GM18867 (cell line): ENCODE data around the gene BMAL2.

Experiments used
- ATAC-seq: cut with Tn5 transposase; IDR thresholded peaks from one replicate; pipeline ENCODE4 v1.9.1; 2021; ENCODE audit warnings: mild to moderate bottlenecking, moderate library complexity; ENCODE audit not compliant: unreplicated experiment

BMAL2 gene, protein sequence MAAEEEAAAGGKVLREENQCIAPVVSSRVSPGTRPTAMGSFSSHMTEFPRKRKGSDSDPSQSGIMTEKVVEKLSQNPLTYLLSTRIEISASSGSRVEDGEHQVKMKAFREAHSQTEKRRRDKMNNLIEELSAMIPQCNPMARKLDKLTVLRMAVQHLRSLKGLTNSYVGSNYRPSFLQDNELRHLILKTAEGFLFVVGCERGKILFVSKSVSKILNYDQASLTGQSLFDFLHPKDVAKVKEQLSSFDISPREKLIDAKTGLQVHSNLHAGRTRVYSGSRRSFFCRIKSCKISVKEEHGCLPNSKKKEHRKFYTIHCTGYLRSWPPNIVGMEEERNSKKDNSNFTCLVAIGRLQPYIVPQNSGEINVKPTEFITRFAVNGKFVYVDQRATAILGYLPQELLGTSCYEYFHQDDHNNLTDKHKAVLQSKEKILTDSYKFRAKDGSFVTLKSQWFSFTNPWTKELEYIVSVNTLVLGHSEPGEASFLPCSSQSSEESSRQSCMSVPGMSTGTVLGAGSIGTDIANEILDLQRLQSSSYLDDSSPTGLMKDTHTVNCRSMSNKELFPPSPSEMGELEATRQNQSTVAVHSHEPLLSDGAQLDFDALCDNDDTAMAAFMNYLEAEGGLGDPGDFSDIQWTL

DNA sequence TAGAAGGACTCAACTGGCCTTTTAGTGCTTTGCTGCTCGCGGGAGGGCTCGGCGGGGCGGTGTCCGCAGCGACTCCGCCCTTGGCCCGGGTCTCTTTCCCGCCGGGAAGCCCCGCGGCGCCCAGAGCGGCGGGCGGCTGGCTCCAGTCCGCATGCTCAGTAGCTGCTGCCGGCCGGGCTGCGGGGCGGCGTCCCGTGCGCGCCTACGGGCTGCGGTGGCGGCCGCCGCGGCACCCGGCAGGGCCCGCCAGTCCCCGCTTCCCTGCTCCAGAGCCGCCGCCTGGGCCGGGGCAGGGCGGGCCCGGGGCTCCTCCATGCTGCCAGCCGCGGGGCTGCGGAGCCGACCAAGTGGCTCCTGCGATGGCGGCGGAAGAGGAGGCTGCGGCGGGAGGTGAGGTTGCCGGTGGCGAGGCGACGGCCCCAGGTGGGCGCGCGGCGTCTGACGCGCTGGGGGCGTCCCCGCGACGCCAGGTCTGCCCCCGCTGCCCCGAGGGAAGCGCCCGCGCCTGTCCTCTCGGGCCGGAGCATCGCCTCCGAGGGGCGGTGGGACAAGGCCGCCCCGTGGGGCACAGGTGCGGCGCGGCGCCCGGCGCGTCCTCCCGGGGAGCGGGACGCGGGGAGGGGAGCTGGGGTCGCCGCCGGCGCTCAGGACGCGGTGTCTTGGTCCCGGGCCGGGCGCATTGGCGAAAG lies at the start of gene BMAL2:
Gene BMAL2 (plus strand): TSS at position 123 of the 689 bp plus-strand sequence. CDS start 237 bp downstream, at position 360.
- peak; percentile 45 for ATAC-seq

DNA sequence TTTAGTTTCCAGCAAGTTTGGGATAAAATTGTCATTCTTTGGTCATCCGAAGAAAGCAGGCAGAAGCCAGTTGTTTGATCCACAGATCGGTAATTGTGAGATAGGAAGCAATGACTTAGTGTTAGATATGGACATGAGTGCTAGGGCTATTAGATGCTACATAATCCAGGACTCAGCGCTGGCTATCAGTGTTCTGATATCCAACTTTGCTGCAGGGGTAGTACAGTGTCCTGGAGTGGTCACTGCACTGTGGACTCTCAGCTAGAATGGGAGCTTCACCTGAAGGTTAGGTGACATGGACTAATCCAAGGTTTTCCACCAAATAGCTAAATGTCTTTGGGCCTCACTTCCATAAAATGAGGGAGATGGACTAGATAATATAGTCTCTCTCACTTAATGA lies 48.6 kb upstream of the BMAL2 start:
- ATAC-seq: no peak

DNA sequence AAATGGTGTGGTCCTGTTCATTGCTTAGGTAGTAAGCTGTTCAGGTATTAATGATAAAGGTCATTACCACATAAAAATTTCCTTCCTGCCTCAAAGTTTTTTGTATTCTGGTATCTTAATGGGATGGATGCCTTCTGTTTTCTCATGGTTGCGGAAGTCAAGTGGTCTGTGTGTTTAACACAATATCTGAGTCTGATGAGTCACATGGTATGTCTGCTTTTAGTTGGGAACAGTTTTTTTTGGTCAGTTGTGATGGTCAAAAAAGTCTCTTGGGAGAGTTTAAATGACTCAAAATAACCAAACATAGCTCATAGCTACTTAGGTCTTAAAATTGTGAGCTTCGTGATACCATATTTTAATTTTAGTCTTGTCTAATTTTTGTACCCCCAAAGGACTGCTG lies 47.9 kb upstream of the BMAL2 start:
- peak; percentile 63 for ATAC-seq

DNA sequence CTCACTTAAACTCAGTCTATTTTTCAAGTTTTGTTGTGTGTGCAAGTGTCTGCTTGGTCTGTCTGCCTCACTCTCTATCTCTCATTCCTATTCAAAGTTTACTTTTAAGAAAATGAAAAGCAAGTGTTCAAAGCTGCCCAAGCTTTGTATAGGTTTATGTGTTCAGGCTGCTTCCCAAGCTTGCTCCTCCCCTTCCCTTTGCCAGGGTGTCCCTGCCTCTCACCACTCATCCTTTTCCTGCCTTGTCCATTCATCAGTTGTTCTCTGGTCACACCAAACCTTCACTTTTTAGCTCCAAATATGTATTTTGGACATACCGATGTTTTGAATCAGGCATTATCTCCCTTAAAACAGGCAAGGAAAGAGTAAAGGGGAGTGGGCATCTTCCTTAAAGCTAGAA lies 47.2 kb upstream of the BMAL2 start:
- ATAC-seq: no peak

DNA sequence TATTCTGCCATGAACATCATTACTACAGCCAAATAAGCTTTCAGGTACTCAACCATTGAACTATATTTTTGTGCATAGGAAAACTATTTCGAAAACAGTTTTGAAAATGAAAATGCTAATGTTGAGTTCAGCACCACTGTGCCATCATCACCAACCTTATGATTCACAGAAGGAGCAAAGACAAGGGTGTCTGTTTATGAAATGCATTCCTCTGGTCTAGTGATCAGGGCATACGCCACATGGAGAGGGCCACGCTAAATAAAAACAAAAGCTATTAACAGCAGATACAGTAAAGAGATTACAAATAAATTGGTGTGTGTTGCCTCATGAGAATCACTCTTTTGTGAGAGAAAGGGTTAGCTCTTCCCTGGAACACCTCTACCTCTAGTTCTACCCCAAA lies 43.2 kb upstream of the BMAL2 start:
- no peak for ATAC-seq

DNA sequence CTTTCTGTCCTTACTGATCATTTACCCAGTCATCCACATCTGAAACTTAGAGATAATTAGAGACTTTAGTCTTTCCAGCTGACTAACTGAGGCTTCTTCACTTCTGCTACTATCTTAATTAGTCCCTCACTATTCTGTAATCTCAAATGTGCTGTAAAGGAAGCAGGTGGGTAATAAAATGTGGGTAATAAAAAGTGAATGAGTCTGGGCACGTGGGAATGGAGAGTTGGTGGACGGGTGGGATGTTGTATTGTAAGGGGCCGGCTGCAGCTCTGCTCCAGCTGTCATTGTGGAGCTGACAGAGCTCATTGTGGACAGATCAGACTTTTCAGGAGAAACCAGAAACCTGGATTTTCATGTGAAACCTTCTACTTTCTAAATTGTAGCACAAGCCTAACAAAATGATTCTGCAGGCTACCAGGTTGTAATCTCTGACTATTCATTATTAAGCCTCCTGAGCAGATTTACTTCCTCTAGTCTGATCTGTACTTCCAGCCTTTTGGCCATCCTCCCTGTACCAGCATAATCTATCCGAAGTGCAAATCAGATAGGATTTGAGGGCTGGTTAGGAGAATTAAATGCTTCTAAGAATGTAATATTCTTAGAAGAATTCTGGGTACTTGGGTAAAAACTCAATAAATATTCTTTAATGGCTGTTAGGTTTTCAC lies 42.0 kb upstream of the BMAL2 start:
- ATAC-seq: no peak

DNA sequence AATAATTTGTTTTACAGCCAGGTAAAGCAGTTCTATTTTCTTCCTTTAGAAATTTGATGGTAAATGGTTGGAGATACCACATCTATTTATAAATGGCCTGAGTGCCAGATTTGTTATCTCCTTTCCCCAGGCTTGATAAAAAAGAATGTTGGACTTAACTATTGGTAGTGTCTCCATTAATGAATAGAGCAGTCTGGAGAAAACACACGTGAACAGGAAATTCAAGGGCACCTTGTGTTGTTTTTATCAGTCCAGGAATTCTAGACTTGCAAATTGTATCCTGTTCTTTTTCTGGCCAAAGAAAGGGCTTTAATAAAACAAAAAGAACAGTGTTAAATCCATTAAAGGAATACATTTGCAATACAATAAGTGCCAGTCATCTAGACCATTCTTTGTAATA lies 40.8 kb upstream of the BMAL2 start:
- no peak for ATAC-seq

DNA sequence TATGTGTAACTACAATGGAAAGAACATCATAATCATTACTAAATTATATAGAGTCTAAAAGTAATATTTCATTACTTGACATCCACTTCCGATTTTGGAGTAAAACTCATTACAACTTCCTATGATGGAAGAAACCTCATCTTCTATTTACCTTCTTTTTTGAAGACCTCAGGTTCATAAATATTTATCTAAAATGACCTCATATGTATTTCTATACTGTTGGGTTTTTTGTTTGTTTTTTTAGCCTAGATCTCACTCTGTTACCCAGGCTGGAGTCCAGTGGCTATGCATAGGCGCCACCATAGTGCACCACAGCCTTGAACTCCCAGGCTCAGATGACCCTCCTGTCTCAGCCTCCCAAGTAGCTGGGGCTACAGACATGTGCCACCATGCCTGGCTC lies 39.9 kb upstream of the BMAL2 start:
- ATAC-seq: no peak

DNA sequence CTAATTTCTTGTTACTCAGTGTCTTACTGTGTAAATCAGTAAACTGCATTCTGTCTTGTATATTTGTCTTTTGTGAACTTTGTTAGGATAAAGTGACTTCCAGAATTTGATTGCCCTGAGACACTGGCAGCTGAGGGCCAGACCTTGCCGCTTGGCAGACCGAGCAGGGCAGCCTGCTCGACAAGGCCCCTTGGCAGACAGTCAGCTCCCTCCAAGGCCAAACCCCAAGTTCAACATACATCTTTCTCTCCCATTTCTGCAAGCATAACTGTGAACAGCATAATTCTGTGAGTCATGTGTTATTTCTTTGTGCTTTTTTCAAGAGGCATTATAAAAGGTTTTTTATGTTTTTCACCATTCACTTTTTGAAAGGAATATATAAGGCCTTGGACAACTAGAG lies 39.2 kb upstream of the BMAL2 start:
- ATAC-seq: no peak

DNA sequence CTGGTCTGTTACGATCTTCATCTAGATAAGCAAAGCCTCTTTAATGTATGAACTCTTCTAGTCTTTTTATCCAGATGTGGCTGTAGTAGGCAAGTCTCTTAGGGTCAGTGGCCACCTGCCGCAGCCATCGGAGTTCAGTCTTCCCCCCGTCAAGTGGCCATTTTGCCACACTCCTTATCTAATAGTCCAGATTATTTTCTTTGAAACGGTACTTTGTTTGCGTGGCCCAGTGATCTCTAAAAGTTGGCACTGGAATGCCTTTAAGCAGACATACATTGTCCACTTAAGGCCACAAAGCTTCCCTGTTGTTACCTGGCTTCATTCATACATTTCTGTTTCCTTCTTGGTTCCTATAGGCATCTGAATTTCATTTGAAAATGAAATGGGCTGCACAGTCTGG lies 36.0 kb upstream of the BMAL2 start:
- no peak for ATAC-seq

DNA sequence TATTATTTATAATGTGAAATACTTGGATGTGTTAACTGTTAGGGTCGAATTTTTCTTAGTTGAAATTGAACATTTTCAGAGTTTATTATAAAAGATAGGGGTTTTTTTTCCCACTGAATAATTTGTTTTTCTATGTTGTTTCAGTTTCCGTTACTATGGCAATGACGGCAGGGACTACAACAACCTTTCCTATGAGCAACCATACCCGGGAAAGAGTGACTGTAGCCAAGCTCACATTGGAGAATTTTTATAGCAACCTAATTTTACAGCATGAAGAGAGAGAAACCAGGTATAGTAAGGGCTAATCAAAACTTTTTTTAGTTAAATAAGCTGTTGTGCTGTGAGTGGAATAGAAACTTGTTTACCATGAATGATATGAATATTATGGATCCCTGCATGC lies 35.1 kb upstream of the BMAL2 start:
- ATAC-seq: no peak

DNA sequence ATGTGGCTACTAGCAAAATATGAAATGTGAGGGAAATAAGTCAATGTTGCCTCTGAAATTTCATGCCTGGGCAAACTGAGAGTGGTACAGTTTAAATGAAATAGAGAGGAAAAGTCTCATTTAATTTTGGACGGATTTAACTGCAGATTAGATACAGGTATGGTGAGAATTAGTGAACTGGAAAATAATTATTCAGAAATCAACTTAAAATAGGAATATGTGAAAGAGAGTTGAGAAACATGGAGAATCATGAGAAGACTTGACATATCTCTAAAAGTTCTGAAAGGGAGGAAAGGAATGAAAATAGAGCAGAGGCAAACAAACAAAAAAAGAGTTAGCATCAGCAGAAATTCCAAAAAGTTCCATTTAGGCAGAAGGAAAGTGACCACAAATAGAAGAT lies 33.5 kb upstream of the BMAL2 start:
- ATAC-seq: no peak

DNA sequence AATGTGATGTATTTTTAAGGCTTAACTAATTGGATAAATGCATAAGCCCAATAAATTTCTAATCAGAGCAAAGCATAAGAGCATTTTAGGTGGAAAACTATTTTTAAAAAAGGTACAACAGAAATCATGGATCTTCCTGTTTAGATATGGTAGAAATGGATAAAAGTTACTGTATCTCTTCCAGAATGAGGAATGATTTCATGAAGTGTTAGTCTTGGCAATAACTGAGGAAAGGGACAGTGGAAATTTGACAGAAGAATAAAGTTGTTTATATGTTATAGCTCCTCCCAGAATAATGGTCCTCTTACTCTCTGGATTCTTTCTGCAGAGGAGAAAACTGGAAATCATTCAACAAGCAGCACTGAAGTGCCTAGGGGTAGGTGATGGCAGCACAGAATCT lies 32.4 kb upstream of the BMAL2 start:
- no peak for ATAC-seq

DNA sequence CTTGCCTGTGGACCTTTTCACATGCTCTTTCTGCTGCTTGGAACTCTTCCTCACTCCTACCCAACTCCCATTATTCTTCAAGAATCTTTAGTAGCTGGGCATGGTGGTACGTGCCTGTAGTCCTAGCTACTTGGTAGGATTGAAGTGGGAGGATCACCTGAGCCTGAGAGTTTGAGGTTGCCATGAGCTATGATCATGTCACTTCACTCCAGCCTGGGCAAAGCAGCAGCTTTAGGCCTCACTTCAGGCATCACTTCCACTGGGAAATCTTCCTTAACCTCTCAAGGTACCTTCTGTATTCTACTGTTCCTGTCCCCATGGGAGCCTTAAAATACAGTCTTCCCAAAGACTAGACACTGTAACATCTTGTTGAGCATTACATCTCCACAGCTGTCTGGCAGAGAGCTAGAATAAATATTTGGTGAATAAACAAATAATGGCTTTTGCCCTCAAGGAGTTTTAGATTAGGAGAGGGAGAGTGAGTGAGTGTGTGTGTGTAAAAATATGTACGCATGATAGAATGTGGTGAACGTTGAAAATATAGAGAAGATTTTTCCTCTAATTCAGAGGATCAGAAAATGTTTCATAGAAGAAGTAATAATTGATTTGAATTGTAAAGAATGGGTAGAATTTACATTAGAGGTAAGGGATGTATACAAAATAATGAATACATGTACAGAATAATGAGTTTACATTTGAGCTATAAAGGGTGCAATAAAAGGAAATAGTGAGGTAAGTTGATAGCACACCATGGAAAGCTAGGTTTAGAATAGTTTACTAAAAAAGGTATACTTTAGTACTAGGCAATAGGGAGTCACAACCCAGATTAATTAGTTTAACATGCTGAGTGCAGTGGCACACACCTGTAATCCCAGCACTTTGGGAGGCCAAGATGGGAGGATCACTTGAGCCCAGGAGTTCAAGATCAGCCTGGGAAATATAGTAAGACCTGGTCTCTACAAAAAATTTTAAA lies 29.2 kb upstream of the BMAL2 start:
- no peak for ATAC-seq

DNA sequence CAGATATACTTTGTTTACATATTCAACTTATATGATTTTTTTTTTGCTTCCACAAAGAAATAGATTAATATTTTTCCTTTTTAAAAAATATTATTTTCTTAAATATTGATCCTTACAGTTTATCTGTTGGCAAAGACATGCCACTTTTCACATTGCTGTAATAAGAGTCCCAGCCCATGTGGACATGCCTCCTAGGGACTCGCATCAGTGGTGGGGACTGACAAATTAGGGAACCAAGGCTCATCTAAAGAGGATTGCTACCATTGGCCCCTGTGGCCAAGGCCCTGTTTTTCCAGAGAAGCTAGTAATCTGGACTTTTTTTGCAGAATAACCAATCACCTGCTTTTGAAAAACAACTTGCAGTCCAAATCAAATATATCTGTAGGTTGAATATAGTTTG lies 27.8 kb upstream of the BMAL2 start:
- ATAC-seq: no peak

DNA sequence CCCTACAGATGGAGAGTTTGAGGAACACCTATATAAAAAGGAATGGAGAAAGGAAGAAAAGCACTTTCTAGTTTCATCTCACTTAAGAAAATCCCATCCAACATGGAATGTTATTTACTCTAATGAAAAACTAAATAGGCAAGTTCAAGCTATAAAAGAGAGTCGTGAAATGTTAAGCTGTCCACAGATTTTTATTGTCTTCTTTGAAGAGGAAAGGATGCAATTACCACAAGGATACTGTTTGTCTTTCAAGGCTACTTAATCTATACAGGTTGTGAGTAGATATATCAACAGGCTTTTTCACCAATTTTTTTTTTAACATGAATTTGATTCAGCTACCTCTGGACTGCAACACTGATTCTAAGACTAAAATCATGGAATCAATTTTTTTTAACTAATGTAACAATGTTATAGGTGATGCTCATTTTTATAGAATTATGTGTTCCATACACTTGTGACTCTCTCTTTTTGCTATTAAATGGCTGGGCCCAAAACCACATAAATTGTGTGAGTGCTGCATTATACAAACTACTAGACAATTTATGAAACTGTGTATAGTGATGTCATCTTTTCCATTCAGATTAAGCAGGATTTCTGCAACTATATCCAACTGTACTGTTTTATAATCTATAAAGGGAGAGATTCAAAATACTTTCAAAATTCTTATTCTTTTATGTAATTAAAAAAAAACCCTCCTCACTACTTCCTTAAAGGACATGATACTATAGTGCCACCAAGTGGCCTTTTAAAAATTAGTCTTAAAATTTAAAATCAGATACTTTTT lies 26.8 kb upstream of the BMAL2 start:
- no peak for ATAC-seq

DNA sequence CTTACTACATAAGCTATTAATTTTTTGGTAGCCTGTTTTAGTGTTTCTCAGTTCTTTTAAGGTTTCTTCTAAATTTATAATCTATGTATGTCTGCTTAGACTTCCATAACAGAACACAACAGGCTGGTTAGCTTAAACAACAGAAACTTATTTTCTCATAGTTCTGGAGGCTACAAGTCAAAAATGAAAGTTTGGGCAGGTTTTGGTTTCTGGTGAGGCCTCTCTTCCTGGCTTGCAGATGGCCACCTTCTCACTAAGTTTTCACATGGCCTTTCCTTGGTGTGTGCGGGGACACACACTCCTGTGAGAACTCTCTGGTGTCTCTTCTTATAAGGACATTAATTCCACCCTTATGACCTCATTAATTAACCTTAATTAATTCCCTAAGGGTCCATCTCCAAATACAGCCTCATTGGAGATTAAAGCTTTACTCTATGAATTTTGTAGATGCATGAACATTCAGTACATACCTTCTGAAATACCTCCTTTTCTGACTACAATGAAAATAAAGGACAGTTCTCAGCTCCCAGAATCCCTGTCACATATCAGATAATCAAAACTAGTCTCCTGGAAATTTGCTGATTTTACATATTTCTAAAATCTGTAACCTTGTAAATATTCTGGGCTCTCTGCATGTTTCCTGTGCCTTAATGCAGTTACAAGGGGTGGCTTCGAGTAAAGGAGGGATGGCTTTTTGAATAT lies 23.2 kb upstream of the BMAL2 start:
- peak; percentile 52 for ATAC-seq

DNA sequence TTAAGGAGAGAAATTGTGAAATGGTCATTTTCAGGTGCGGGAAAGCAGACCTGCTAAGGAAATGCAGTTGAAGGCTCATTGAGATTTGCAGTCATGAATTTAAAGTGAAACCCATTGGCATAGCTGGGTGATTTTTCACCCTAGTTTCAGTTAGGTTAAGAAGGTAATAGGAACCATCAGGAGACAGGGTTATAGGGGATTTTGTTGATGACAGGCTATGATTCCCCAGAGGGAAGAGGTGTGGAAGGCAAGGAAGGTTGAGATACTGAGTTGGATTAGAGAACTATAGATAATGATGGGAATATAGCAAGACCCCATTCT lies 22.7 kb upstream of the BMAL2 start:
- ATAC-seq: no peak

DNA sequence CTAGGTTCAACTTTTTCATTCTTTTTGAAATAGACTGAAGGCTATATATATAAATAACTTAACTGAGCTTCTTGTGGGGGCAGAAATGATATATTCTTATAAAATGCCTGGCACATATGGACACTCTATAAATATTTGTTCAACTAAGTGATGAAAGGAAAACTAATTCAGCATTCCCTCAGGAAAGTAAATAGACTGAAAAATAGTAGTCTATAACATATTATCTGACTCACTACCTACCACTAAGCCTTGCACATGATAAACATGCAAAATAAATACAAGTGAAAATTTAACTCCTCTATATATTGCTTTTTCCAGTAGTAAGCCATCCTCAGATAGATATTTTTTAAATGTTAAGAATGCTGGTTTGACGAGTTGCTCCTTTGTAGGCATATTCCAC lies 15.7 kb upstream of the BMAL2 start:
- ATAC-seq: no peak
